HS-27A (cell line): ENCODE measurements around the gene MACROD2.

ENCODE experiments used
- DNase-seq: peaks from one replicate; pipeline ENCODE4 v3.0.0-alpha.2; 2012; ENCODE audit warnings: low read depth, missing footprints

The MACROD2 gene

DNA sequence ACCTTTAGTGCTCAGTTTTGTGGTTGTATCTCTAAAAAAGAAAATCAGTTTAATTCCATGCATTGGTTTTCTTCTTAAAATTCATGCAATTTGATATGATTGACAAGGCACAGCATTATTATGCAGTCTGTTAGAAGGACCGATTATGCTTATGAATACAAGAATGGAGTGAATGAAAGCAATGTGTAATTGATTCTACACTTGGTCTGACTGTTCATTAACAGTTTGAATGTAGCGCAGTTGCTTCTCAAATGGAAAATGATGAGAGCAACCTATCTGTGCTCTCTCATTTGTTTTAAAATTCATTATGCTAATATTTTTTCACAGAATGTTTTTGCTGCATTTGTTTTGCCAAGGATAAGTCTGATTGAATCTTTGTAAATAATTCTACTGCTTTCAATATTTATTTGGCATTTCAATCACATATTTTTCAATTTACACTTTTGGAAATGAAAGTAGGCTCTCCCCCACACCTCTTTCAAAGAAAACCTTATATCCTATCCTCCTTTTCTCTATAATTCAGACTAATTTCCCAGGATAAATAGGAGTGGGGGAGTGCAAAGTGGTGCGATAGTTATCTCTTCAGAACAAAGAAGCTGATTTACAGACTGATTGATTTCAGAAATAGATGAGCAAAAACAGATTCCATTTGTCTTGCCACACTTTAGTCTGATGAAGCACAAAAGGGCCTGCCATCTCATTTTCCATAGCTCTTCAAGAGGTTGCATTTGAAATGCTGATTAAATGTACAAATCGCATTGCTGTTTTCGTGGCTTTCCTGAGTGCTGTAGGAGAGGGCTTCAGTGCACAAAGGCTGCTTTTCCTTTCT is 1227.4 kb downstream of the MACROD2 start:
- DNase-seq, result no peak

DNA sequence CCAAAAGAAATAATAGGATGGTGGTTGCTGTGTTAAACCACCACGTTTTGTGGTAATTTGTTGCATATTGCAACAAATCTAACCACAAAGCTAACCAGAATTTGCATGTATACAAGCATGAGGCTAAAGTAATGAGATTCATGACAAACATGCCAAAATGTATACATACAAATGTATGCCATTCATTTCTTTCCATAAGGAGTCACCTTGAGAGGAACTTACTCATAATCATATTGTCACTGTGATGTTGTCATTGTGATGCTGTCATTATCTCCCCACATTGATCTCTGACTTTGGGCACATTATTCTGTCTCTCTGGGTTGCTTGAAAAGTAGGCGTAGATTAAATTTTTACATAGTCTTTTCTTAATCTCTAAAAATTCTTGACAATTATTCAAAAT is 1228.9 kb downstream of the MACROD2 start:
- no peak for DNase-seq

DNA sequence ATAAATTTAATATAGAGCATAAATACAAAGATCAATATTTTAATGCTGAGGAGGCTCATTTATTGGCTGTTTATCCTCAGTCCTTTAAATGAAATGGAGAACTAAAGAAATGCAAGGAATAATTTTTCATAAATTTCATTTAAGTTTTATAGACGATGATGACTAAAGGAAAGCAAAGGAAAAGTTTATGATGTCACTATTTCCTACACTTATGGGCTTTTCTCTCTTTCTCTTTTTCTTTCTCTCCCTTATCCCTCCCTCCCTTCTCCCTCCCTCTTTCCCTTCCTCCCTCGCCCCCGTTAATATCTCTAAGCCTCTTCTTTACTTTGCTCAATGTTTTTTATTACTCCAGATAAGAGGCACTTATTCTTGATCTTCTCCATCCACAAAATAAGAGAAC is 1231.8 kb downstream of the MACROD2 start:
- DNase-seq, result no peak

DNA sequence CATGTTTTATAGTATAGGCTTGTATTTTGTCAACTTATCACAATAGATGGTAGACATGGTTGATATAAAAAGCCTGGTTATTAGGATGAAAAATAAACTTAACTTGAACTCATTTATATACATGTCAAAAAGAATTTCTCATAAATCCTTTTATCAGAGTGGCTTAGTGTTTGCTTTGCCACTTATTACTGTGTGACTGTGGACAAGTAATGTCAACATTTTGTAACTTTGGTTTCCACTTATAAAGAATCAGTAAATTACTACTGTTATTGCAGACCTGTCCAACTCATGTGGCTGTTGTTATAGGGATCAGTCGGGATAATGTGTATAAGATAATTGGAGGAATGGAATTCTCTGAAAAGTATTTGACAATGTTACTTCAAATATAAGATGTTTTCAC is 1236.9 kb downstream of the MACROD2 start:
- no peak for DNase-seq

DNA sequence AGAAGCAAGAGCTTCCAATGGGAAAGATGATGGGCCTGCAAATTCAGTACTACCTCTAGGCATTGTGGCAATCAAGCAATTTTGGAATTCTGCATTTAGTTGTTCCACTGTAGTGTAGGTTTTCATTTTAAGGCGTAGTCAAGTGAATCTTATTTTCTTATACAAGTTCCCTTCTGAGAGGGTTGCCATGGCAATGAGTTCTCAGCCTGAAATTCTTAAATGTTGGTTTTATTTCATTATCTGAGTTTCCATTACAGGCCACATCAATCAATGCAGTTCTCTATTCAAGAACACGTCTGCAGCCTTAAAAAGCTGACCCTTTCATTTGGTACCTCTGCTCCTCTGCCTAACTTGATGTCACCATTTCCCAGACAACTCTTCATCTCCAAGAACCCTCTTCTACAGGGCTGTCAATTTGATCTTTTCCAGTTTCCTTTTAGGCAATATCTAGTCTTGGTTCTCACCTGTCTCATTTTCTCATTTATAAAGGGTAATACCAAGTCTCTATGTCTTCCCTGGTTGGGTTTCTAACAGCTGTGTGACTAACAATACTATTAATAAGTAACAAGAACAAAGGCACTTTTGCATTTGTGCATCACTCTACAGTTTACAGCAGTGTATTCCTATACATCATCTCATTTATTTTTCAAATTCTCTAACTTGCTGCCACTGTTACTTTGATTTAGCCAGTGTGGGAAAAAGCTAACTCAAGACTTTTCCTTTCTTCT is 1240.3 kb downstream of the MACROD2 start:
- no peak for DNase-seq

DNA sequence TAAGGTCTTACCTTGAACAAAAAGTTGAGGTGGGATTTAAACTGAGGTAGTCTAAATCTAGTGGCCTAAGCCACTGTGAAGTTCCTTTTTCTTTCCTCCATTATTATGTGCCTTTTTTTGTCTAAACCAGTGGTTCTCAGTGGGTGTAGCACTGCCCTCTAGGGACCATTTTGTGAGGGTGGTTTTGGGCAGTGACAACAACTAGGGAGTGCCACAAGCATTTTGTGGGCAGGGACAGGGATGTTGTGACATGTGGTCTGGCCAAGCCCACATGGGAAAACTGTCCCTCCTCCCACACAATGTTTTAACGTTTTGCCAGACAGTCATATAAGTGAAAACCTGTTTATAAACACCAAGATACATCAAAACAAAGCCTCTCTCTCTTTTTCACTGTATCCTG is 1241.5 kb downstream of the MACROD2 start:
- peak; percentile 59 for DNase-seq

DNA sequence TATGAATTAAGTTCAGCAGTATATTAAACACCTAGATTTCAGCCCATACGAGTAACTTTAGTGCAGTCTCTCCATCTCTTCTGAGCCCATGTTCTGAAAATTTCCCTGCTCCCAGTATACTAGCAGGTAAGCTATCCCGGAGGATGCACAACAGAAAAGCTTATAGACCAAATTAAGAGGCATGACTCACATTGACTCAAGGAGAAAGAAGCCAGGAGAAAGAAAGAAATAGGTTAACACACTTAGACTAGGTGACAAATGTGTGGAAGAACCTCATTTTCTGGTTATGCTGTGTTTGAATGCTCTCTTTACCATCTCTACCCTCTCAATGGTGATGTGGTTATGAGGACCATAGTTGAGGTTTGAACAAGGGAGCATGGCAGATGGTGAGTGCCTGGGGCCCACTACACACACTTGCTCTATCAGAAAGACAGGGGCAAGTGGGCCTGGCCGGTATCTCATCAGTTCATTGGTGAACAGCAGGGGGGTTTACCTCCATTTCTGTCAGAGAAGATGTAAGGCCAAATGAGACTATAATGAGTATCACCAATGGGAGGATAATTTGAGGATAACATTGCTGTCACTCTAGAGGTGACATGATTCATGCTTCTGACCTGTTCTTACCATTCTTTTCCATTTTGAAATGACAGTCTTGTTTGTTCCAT is 1244.4 kb downstream of the MACROD2 start:
- DNase-seq, result no peak

DNA sequence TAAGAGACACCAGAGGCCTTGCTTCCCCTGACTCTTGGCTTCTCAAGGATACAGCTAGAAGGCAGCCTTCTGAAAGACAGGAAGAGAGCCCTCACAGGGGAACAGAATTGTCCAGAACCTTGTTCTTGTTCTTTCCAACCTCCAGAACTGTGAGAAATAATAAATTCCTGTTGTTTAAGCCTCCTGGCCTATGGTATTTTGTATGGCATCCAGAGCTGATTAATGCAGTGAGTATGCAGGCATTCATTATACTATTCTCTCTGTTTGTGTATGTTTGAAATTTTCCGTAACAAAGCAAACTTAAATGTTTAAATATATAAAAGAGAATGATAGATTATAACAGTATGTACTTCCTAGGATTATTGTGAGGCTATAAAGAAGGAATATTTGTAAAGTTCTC is 1245.5 kb downstream of the MACROD2 start:
- DNase-seq, result peak; percentile 45

DNA sequence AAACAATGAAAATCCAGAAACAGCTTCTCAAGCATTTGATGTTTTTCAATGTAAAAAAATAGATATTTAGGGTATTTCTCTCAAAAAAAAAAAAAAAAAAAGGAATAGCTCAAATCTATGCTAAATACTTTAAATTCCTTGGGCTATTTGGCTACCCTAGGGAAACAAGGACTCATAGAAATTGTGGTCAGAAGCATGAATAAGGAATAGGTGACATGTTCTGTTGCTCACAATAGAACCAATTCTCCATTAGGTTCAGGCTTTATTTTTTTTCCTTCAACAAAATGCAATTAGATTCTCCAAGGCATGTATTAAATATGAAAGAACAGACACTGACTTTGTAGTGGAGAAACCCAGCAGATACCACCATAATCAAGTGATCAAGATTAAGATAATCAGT is 1246.4 kb downstream of the MACROD2 start:
- peak; percentile 51 for DNase-seq

DNA sequence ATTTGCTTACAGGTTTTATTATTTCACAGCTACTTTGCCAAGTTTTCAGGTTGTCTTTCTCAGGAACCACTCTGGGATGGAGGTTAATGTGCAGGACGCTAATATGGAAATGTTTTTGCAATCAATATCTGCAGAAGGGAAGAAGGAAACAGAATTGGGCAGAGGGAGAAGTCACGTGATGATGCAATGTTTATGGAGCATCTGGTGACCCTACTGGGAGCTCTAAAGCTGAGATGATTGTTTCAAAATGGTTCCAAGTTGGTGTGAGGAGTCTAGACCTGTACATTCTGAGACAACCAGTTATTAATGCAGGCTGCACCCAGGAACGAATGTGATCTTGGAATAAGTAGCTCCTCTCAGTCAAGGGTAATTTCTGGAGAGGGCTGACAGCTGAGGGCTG is 1247.5 kb downstream of the MACROD2 start:
- DNase-seq, result no peak

DNA sequence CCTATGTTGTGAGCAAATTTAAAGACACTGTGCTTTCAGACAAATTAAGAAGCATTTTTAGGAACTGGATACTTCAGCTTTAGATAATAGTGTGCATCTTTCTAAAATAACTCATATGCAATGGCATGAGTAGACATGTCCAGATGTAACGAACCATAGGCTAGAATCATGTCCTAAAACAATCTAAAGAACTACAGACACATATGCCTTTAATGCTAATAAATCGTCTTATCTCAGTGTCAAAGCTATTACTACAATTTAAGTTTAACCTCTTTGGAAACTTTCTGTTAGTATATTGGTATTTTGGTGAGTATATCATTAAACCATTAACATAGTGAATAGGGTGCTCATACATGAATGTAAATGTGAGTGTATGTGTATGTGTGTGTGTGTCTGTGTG is 1250.6 kb downstream of the MACROD2 start:
- DNase-seq, result no peak

DNA sequence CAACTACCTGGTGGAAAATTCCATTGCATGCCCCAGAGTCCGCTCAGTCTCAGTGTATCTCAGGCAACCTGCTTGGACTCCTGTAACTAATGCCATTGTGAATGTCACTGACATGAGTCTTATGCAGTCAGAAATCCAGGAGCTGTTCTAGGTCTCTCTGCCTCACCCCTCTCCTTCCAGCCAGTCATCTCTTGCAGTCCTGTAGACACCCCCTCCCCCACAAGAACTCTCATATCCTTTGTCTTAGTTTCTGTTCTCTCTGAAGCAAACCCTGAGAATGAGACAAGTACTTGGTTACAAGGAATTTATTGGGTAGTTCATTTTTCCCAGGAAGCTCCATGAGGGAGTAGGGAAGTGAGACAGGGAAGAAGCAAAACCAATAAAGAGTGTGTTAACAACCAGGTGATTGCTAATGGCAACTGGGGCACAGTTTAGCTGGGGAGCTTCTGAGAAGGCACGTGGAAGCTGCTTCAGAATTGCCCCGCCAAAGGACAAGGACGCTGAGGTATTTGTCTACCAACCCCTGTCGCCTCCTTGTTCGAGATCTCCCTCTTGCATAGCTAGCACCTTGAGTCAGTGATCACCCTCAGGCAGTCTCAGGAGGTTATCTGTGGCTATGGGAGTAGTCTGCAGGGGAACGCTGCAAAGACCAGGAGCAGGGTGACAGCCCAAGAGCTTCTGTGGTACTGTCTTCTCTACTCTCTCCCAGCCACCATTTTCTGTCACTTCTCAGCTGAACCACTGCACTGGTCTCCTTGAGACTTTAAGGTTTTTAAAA is 1253.5 kb downstream of the MACROD2 start:
- DNase-seq, result no peak

DNA sequence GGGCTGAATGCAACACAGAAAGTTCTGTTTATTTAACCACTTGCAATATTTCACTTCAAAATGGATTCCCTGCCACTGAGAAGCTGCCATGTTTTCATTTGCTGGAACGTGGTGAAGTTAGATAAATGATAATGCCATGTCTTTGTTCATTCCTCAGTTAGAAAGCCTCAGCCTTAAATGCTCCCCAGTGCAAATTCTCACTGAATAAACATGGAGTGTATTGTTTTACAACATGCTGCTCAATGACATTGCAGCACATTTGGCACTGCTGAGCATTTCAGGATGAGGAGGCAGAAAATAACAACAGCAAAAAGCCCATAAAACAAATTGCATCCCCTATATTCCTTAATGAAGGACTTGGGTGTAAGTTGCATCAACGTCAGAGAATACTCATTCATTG is 1255.9 kb downstream of the MACROD2 start:
- DNase-seq, result no peak

DNA sequence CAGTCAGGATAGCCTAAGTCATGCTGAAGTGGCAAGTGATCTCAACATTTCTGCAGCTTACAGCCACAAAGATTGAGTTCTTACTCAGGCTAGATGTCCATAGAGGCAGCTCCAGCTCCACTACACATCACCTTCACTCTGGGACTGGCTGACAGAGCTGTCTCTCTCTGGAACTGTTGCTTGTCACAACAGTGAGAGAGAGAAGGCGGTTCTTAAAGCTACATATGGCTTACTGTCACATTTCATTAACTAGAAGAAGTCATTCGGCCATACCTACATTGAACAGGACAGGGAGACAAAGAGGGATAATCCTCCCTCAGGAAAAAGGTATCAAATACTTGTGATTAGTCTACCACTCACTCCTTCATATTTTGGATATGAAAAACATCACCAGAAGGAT is 1257.0 kb downstream of the MACROD2 start:
- DNase-seq, result no peak

DNA sequence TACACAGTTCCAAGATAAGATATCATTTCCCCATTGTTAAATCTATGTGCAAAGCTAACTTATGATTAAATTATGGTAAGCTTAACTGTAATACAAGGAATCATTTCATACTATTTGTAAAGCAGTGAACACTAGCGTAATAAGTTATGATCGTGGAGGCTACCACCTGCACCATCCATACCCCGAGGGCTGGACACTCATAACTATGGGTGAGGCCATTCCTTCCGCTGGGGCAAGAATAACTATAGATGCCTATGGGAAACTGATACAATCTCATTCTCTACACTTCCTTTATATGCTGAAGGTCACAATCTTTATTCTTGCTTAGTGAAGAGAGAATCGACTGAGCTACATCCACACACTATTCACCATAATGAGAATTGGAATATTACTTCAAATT is 1258.1 kb downstream of the MACROD2 start:
- no peak for DNase-seq

DNA sequence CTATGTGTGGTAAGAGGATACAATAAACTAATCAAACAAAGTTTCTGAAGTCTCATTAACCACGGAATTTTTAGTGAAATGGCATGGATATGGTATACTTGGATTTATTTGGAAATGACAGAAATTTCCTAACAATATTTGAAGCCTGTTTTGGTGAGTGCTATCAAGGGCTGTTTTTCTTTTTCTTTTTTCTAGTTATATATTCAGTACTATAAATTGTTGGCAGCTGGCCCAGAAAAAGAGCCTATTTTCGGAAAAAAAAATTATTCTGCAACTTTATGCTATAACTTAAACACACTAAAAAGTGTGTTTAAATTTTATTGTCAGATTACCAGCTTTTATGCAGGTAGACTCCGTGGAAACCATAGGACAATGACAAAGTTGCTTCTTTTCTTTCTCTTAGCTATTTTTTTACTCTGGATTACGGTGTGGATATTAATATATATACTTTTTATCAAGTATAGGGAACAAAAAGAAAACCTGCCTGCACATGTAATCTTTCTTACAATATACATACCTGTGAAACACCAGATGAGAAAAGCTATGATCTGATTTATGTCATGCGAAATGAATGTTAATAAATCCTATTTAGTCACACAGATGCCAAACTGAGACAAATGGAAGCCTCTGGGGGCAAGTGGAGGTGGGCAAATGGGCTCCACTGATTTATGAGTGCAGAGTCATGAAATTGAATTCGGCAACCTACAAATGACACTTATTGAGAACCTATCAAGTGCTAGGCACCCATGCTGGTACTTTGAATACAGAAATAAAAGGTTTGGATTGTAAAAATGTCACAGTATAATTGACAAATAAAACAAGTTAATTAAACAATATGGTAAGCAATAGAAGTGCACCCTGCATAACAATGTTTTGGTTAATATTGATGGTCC is 1261.6 kb downstream of the MACROD2 start:
- no peak for DNase-seq

DNA sequence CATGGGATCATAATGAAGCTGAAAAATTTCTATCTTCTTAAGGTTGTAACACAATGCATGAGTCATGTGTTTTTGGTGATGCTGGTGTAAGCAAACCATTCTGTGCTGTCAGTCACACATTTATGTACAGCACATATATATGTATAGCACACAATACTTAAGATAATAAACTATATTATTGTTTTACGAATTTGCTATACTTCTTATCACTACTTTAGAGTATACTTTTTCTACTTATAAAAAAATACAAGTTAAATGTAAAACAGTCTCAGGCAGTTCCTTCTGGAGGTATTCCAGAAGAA is 1262.2 kb downstream of the MACROD2 start:
- no peak for DNase-seq

DNA sequence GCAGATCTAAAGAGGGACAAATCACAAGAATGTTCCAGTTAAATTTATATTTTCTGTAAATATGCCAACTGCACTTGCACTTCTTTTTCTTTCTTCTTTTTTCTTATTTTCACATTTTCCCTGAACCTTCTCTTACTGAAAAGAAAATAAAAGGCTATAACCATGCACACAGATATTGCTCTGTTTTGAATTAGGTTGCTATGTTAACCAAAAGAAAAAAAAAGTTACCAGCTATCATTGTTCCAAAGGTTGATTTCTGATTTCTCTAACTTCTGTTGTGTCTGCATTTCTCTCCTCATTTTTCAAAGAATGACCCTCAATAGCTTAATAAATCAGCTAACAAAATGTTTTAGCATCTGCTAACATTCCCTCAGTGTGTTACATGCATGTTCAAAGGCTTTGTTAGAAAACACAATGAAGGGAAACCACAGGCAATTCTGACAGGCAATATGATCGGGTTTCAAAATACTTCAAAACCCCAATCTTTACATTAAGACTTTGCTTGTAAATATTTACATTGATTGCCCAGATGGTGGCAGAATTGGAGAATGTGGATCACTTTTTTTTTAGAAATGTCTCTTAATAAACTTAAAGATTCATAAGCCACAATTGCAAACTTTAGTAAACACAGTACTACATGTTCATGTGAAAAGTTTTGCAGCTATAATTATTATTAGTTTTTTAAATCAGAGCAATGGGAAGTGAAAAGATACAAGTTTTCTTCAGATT is 1270.4 kb downstream of the MACROD2 start:
- no peak for DNase-seq

DNA sequence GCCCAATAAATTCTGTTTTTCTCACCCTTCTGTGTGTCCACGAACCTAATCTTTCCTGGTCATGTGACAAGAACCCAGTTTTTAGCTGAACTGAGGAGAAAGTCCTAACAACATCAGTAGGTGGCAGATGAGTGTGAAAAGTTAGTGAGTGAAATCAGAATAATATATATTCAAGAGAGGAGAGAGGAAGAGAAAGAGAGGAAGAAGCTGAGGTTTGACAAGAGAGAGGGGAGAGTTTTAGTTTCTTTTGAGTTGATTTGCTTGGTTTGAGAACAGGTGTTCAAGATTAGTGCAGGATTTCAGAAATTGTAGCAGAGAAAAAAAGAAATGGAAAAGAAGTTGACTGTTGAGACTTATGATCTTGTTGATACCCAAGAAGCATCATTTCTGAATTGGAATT is 1272.6 kb downstream of the MACROD2 start:
- DNase-seq, result no peak

DNA sequence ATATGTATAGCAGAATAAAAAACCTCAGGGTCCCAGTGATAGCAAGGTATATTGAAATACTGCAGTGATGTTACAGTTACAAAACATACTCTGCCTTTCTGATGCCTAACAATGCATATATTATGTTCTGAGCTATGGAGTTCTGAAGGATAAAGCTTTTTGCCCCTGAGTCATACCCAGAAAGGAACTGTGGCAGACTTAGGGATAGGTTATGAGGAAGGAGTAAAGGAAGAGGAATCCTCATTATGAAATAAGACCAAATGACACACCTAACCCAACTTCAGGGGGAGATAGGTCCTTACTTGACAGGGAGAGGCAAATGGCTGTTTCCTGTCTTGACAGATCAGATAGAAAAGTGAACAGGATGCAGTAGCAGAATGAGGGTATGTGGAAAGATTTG is 1282.7 kb downstream of the MACROD2 start:
- no peak for DNase-seq

DNA sequence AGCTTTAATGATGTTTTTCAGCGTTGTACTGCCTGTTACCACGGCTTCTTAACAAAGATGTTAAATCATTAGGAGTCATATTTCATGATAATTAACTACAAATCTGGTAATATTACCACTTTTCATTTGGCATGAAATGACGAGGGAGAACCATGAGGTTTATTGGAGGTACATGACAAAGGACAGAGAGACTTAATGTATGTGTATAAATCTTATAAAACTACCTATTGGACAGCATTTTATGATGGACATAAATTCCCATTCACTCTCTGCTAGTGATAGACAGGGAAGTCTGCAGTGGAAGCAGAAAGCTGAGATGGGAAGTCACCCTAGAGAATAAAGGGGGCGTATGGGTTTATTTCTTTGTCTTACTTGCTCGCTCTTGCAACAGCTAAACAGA is 1292.0 kb downstream of the MACROD2 start:
- no peak for DNase-seq
